Uterus (tissue), 2 donors: Measurements from ENCODE around the gene KIF5B.

Experiments used
- CTCF ChIP-seq, 4 experiments: fragments of 200-600 bp in 2 of 4; fragments of 450-650 bp in 2 of 4; sonication (generic) in 2 of 4; IDR thresholded peaks; one replicate each; pipeline ENCODE4 v1.5.1; 2016 to 2019; ENCODE audit warnings: antibody characterized with exemption in 4 of 4, mild to moderate bottlenecking in 2 of 4, moderate library complexity in 1 of 4
- POLR2A ChIP-seq, 2 donors: fragments of 450-650 bp; IDR thresholded peaks; one replicate each; pipeline ENCODE4 v1.6.1; 2016; ENCODE audit warnings: antibody characterized with exemption in 2 of 2, mild to moderate bottlenecking in 1 of 2, moderate library complexity in 1 of 2

- TF ChIP-seq CTCF (IDR thresholded peaks at IDR 0.05) (no peak), POLR2A (IDR thresholded peaks at IDR 0.05) (no peak)
These were observed 14.4 kb upstream of the KIF5B start for GRCh38 chr10:32070645-32071044.
